Peyer's patch (tissue), 4 donors: Measurements from ENCODE around the gene ADAMTS10.

Experiments used
- POLR2A ChIP-seq, 2 donors: fragments of 450-650 bp; IDR thresholded peaks; one replicate each; pipeline ENCODE4 v1.5.1; 2017; ENCODE audit warnings: antibody characterized with exemption in 2 of 2, mild to moderate bottlenecking in 2 of 2, moderate library complexity in 2 of 2
- TF ChIP-seq, protein P1 (sequence below), 6 experiments: fragments of 450-650 bp in 4 of 6; fragments of 200-600 bp in 2 of 6; sonication (generic) in 1 of 6; IDR thresholded peaks; one replicate each; pipeline ENCODE4 v1.5.1; 2017 to 2019; ENCODE audit warnings: antibody characterized with exemption in 6 of 6, mild to moderate bottlenecking in 3 of 6, moderate library complexity in 1 of 6

DNA sequence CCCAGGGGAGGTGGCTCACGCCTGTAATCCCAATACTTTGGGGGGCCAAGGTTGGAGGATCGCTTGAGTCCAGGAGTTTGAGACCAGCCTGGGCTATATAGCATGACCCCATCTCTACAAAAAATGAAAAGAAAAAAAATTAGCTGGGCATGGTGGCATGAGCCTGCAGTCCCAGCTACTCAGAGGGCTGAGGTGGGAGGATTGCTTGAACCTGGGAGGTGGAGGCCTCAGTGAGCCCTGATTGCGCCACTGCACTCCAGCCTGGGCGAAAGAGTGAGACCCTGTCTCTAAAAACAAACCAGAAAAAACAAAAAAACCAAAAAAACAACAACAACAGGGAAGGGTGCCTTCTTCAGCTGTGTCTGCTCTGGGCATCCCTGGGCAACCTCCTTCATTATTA is 32.8 kb downstream of the ADAMTS10 start:
- TF ChIP-seq, protein P1, sequence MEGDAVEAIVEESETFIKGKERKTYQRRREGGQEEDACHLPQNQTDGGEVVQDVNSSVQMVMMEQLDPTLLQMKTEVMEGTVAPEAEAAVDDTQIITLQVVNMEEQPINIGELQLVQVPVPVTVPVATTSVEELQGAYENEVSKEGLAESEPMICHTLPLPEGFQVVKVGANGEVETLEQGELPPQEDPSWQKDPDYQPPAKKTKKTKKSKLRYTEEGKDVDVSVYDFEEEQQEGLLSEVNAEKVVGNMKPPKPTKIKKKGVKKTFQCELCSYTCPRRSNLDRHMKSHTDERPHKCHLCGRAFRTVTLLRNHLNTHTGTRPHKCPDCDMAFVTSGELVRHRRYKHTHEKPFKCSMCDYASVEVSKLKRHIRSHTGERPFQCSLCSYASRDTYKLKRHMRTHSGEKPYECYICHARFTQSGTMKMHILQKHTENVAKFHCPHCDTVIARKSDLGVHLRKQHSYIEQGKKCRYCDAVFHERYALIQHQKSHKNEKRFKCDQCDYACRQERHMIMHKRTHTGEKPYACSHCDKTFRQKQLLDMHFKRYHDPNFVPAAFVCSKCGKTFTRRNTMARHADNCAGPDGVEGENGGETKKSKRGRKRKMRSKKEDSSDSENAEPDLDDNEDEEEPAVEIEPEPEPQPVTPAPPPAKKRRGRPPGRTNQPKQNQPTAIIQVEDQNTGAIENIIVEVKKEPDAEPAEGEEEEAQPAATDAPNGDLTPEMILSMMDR (IDR thresholded peaks at IDR 0.05): no peak
- TF ChIP-seq POLR2A (IDR thresholded peaks at IDR 0.05): no peak
